Measurements from ENCODE around the gene CFAP77. TPM values are rescaled to one million over a fixed set of nuclear protein-coding genes. Genes with fewer than 3 reads are reported as not detected.

CFAP77 gene
- total RNA-seq, 1 donor from 2014 or later, result not detected

GRCh38 chr9:132446887-132447286, 36.9 kb downstream of the CFAP77 start:
- no peak overlapping the region for H3K4me3 Mint-ChIP-seq
- ATAC-seq (ENCODE audit: low read depth), result no peak
- peaks cover 17% of the 10 kb centered on the region for H3K27me3 Mint-ChIP-seq
- H3K4me1 Mint-ChIP-seq, result no peaks in the 10 kb centered on the region
- DNase-seq, result no peak
- no peaks in the 10 kb centered on the region for H3K9me3 Mint-ChIP-seq
- H3K36me3 Mint-ChIP-seq (ENCODE audit: low read depth), result no peaks in the 10 kb centered on the region
- POLR2A ChIA-PET, result no interaction called here
- no peak for TF ChIP-seq CTCF (IDR thresholded peaks at IDR 0.05)
- CTCF ChIA-PET, result no interaction called here
- no peak overlapping the region for H3K27ac Mint-ChIP-seq
- intact Hi-C loops (cut with micrococcal nuclease), result no loop called here

- ChIA-PET CTCF (no interaction called here), POLR2A (no interaction called here)
- Mint-ChIP-seq H3K36me3 (ENCODE audit: low read depth) (no peaks in the 10 kb centered on the region), H3K27ac (no peak overlapping the region), H3K4me1 (no peaks in the 10 kb centered on the region), H3K4me3 (no peak overlapping the region), H3K9me3 (no peaks in the 10 kb centered on the region), H3K27me3 (peaks cover 14% of the 10 kb centered on the region)
- ATAC-seq (ENCODE audit: low read depth) (no peak), DNase-seq (no peak)
- intact Hi-C loops (cut with micrococcal nuclease), result no loop called here
- TF ChIP-seq CTCF (IDR thresholded peaks at IDR 0.05), result no peak
Observed at GRCh38 chr9:132447346-132447745, 37.3 kb downstream of the CFAP77 start.

GRCh38 chr9:132447902-132448301, 37.9 kb downstream of the CFAP77 start:
- Mint-ChIP-seq H3K4me1 (no peaks in the 10 kb centered on the region), H3K27me3 (peaks cover 16% of the 10 kb centered on the region), H3K36me3 (ENCODE audit: low read depth) (no peaks in the 10 kb centered on the region), H3K4me3 (no peak overlapping the region), H3K9me3 (no peaks in the 10 kb centered on the region), H3K27ac (no peak overlapping the region)
- ChIA-PET POLR2A (no interaction called here), CTCF (no interaction called here)
- intact Hi-C loops (cut with micrococcal nuclease), result no loop called here
- no peak for ATAC-seq (ENCODE audit: low read depth)
- no peak for TF ChIP-seq CTCF (IDR thresholded peaks at IDR 0.05)
- no peak for DNase-seq

- ChIA-PET POLR2A (no interaction called here), CTCF (no interaction called here)
- no peak overlapping the region for H3K4me3 Mint-ChIP-seq
- no peak for ATAC-seq (ENCODE audit: low read depth)
- no peak overlapping the region for H3K27ac Mint-ChIP-seq
- no peaks in the 10 kb centered on the region for H3K9me3 Mint-ChIP-seq
- no peak for TF ChIP-seq CTCF (IDR thresholded peaks at IDR 0.05)
- intact Hi-C loops (cut with micrococcal nuclease), result loop anchor here (10.0 kb wide), 1 partner anchor 64 kb away; no protein-coding TSS in a partner anchor
- H3K27me3 Mint-ChIP-seq, result peaks cover 12% of the 10 kb centered on the region
- H3K4me1 Mint-ChIP-seq, result no peaks in the 10 kb centered on the region
- DNase-seq, result no peak
- H3K36me3 Mint-ChIP-seq (ENCODE audit: low read depth), result no peaks in the 10 kb centered on the region
Observed at GRCh38 chr9:132451276-132451675, 41.3 kb downstream of the CFAP77 start.

GRCh38 chr9:132456241-132456640, 46.2 kb downstream of the CFAP77 start:
- H3K4me1 Mint-ChIP-seq, result no peaks in the 10 kb centered on the region
- ChIA-PET POLR2A (no interaction called here), CTCF (no interaction called here)
- H3K9me3 Mint-ChIP-seq, result no peaks in the 10 kb centered on the region
- TF ChIP-seq CTCF (IDR thresholded peaks at IDR 0.05), result no peak
- H3K36me3 Mint-ChIP-seq (ENCODE audit: low read depth), result no peaks in the 10 kb centered on the region
- peaks cover 8% of the 10 kb centered on the region for H3K27me3 Mint-ChIP-seq
- DNase-seq (no peak), ATAC-seq (ENCODE audit: low read depth) (no peak)
- intact Hi-C loops (cut with micrococcal nuclease), result loop anchor here (10.0 kb wide), 1 partner anchor 59 kb away; no protein-coding TSS in a partner anchor
- no peak overlapping the region for H3K4me3 Mint-ChIP-seq
- H3K27ac Mint-ChIP-seq, result no peak overlapping the region
